Measurements from ENCODE around the gene OR2T33.
"Not testable (repeated sequence)": the region's sequence is repeated elsewhere in the genome, so short reads cannot be mapped to it uniquely, and the experiment has no call there.

- not testable (repeated sequence) for TF ChIP-seq ATF1 (CRISPR knock-in tag; IDR thresholded peaks at IDR 0.05); MLX (CRISPR knock-in tag; IDR thresholded peaks at IDR 0.05); ZNF121 (CRISPR knock-in tag; IDR thresholded peaks at IDR 0.05); JUN (CRISPR knock-in tag; IDR thresholded peaks at IDR 0.05); E2F5 (CRISPR knock-in tag; IDR thresholded peaks at IDR 0.05); ZBTB43 (CRISPR knock-in tag; IDR thresholded peaks at IDR 0.05); ETV6 (CRISPR knock-in tag; IDR thresholded peaks at IDR 0.05); ZNF396 (CRISPR knock-in tag; IDR thresholded peaks at IDR 0.05; ENCODE audit: borderline replicate concordance)
- TF ChIP-seq, protein P1, sequence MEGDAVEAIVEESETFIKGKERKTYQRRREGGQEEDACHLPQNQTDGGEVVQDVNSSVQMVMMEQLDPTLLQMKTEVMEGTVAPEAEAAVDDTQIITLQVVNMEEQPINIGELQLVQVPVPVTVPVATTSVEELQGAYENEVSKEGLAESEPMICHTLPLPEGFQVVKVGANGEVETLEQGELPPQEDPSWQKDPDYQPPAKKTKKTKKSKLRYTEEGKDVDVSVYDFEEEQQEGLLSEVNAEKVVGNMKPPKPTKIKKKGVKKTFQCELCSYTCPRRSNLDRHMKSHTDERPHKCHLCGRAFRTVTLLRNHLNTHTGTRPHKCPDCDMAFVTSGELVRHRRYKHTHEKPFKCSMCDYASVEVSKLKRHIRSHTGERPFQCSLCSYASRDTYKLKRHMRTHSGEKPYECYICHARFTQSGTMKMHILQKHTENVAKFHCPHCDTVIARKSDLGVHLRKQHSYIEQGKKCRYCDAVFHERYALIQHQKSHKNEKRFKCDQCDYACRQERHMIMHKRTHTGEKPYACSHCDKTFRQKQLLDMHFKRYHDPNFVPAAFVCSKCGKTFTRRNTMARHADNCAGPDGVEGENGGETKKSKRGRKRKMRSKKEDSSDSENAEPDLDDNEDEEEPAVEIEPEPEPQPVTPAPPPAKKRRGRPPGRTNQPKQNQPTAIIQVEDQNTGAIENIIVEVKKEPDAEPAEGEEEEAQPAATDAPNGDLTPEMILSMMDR (IDR thresholded peaks at IDR 0.05) = not testable (repeated sequence)
- TF ChIP-seq, protein P2, sequence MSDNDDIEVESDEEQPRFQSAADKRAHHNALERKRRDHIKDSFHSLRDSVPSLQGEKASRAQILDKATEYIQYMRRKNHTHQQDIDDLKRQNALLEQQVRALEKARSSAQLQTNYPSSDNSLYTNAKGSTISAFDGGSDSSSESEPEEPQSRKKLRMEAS (CRISPR knock-in tag; IDR thresholded peaks at IDR 0.05) = not testable (repeated sequence)
- TF ChIP-seq, protein P3, sequence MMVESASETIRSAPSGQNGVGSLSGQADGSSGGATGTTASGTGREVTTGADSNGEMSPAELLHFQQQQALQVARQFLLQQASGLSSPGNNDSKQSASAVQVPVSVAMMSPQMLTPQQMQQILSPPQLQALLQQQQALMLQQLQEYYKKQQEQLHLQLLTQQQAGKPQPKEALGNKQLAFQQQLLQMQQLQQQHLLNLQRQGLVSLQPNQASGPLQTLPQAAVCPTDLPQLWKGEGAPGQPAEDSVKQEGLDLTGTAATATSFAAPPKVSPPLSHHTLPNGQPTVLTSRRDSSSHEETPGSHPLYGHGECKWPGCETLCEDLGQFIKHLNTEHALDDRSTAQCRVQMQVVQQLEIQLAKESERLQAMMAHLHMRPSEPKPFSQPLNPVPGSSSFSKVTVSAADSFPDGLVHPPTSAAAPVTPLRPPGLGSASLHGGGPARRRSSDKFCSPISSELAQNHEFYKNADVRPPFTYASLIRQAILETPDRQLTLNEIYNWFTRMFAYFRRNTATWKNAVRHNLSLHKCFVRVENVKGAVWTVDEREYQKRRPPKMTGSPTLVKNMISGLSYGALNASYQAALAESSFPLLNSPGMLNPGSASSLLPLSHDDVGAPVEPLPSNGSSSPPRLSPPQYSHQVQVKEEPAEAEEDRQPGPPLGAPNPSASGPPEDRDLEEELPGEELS (CRISPR knock-in tag; IDR thresholded peaks at IDR 0.05) = not testable (repeated sequence)
- TF ChIP-seq, protein P4, sequence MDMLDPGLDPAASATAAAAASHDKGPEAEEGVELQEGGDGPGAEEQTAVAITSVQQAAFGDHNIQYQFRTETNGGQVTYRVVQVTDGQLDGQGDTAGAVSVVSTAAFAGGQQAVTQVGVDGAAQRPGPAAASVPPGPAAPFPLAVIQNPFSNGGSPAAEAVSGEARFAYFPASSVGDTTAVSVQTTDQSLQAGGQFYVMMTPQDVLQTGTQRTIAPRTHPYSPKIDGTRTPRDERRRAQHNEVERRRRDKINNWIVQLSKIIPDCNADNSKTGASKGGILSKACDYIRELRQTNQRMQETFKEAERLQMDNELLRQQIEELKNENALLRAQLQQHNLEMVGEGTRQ (CRISPR knock-in tag; IDR thresholded peaks at IDR 0.05) = not testable (repeated sequence)
These were observed 29.0 kb upstream of the OR2T33 start for GRCh38 chr1:248306740-248307139.
